Mammary epithelial cell (primary cell): ENCODE results near the gene C1orf21.

ENCODE experiments used
- CTCF ChIP-seq, 2 donors: IDR thresholded peaks in 1 of 2; conservative IDR thresholded peaks in 1 of 2; 2 replicates each; pipeline ENCODE4 v1.5.1; 2011 to 2012; ENCODE audit warnings: inconsistent platforms in 2 of 2, low read length in 2 of 2, mild to moderate bottlenecking in 2 of 2, control low read depth in 1 of 2, low read depth in 1 of 2; ENCODE audit not compliant: insufficient read depth in 1 of 2; ENCODE audit errors: extremely low read depth in 1 of 2
- EZH2 ChIP-seq: IDR thresholded peaks from 2 replicates; pipeline ENCODE4 v1.6.1; 2012; ENCODE audit warnings: low read length, inconsistent platforms, borderline replicate concordance

DNA sequence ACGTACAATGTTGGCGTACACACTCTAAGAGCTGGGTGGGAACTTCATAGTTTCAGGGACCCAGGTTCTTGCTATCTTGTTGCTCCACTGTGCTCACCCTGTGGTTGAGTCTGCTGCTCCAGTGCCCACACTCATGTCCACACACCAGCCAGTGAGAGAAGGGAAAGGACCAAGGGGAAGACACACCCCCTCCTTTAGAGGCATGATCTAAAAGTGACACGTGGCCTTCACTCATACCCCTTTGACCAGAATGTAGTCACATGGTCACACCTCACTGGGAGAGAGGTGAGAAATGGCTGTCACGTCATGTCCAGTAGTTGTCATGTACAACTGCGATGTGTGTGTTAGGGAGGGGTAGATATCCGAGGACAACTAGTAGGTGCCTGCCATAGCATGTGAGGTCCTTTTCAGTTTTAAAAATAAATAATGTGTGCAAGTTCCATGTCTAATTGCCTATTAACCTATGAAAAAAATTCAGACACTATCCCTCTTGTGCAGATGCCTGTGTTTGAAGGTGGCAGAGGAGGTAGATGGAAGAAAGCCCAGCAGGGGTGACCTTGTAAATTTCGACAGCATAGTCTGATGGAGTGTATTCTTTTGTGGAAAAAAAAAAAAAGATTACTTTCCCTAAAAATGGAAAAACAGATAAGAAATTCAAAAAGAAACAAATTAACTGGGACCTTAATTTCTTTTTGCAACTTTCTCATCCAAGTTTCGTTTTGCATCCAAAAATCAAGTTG lies 149.6 kb downstream of the C1orf21 start:
- no peak for TF ChIP-seq CTCF (conservative IDR thresholded peaks at IDR 0.05 in 1 of 2, IDR thresholded peaks at IDR 0.05 in 1 of 2; ENCODE audit: extremely low read depth in 1 of 2, insufficient read depth in 1 of 2, low read depth in 1 of 2, low read length in 2 of 2)
- TF ChIP-seq EZH2 = no peak
